Liver (tissue), 9 donors: ENCODE results near the gene HIC2. TPM values are rescaled to one million over a fixed set of nuclear protein-coding genes. Genes with fewer than 3 reads are reported as not detected.
"Not testable (repeated sequence)": the region's sequence is repeated elsewhere in the genome, so short reads cannot be mapped to it uniquely, and the experiment has no call there.

Experiments used
- DNase-seq: peaks from one replicate; pipeline ENCODE4 v3.0.0-alpha.2; 2017; ENCODE audit warnings: low spot score
- H3K27ac ChIP-seq, 2 donors: one replicate each; pipeline ENCODE4 v1.7.0; 2013; ENCODE audit warnings: inconsistent platforms in 2 of 2, low read length in 2 of 2, control low read depth in 1 of 2, low read depth in 1 of 2, mild to moderate bottlenecking in 1 of 2
- H3K27me3 ChIP-seq, 4 donors: one replicate each; pipeline versions ENCODE4 v1.6.1 to v1.7.0; 2013; ENCODE audit warnings: low read length in 3 of 4, inconsistent platforms in 1 of 4, mild to moderate bottlenecking in 1 of 4, moderate library complexity in 1 of 4; ENCODE audit not compliant: control insufficient read depth in 4 of 4, insufficient read depth in 4 of 4
- H3K36me3 ChIP-seq, 4 donors: one replicate each; pipeline versions ENCODE4 v1.6.1 to v1.7.0; 2013; ENCODE audit warnings: low read length in 3 of 4, mild to moderate bottlenecking in 3 of 4, low read depth in 1 of 4, moderate library complexity in 1 of 4; ENCODE audit not compliant: control insufficient read depth in 4 of 4, insufficient read depth in 3 of 4
- H3K4me1 ChIP-seq, 4 donors: one replicate each; pipeline versions ENCODE4 v1.6.1 to v1.7.0; 2013; ENCODE audit warnings: low read length in 3 of 4, mild to moderate bottlenecking in 3 of 4, moderate library complexity in 1 of 4; ENCODE audit not compliant: control insufficient read depth in 4 of 4, insufficient read depth in 4 of 4
- H3K4me3 ChIP-seq, 3 donors: one replicate each; pipeline versions ENCODE4 v1.6.1 to v1.7.0; 2013; ENCODE audit warnings: low read length in 3 of 3, control low read depth in 1 of 3, low read depth in 1 of 3, mild to moderate bottlenecking in 1 of 3
- H3K9ac ChIP-seq, 2 donors: one replicate each; pipeline ENCODE4 v1.7.0; 2013; ENCODE audit warnings: low read length in 2 of 2, mild to moderate bottlenecking in 2 of 2, moderate library complexity in 2 of 2, control low read depth in 1 of 2, low read depth in 1 of 2
- H3K9me3 ChIP-seq, 4 donors: one replicate each; pipeline versions ENCODE4 v1.6.1 to v1.7.0; 2013; ENCODE audit warnings: low read length in 3 of 4; ENCODE audit not compliant: control insufficient read depth in 4 of 4
- ATF3 ChIP-seq: IDR thresholded peaks from 2 replicates; pipeline ENCODE4 v1.6.1; 2016; ENCODE audit warnings: antibody characterized with exemption
- CTCF ChIP-seq: fragments of 150-350 bp; IDR thresholded peaks from 2 replicates; pipeline ENCODE4 v1.5.1; 2017; ENCODE audit warnings: improper control_type of control experiment, low read depth, low read length; ENCODE audit not compliant: missing input control
- EGR1 ChIP-seq, 2 donors: IDR thresholded peaks; 2 replicates each; pipeline ENCODE4 v1.6.1; 2016 to 2018; ENCODE audit warnings: antibody characterized with exemption in 2 of 2, low read depth in 2 of 2
- FOXA1 ChIP-seq: IDR thresholded peaks from 2 replicates; pipeline ENCODE4 v1.6.1; 2016; ENCODE audit warnings: antibody characterized with exemption
- FOXA2 ChIP-seq: IDR thresholded peaks from 2 replicates; pipeline ENCODE4 v1.6.1; 2016; ENCODE audit warnings: antibody characterized with exemption
- HNF4G ChIP-seq: IDR thresholded peaks from 2 replicates; pipeline ENCODE4 v1.6.1; 2016; ENCODE audit warnings: antibody characterized with exemption
- NR2F2 ChIP-seq: IDR thresholded peaks from 2 replicates; pipeline ENCODE4 v1.6.1; 2016; ENCODE audit warnings: antibody characterized with exemption
- RAD21 ChIP-seq, 2 donors: IDR thresholded peaks; 2 replicates each; pipeline ENCODE4 v1.6.1; 2016; ENCODE audit warnings: antibody characterized with exemption in 2 of 2, mild to moderate bottlenecking in 2 of 2
- SP1 ChIP-seq: IDR thresholded peaks from 2 replicates; pipeline ENCODE4 v1.6.1; 2018; ENCODE audit warnings: antibody characterized with exemption, mild to moderate bottlenecking
- WGBS: extraction: QIAGEN DNeasy Blood & Tissue Kit; methylation state at CpG from one replicate; pipeline ENCODE4 v1.1.7; 2013; 5-methylcytosine and 5-hydroxymethylcytosine counted together
- polyA plus RNA-seq, 2 donors: library from polyadenylated mRNA; stranded (reverse) in 1 of 2; unstranded in 1 of 2; fragments of 200-250 nt in 1 of 2; fragments of >200 nt in 1 of 2; fragmentation: Nextera tagmentation in 1 of 2; extraction: Ambion mirVana in 1 of 2; gene quantifications; one replicate each; pipeline versions ENCODE4 v1.2.1 to v1.2.3, GENCODE V29; 2013 to 2015
- total RNA-seq, 2 donors: library from RNA; depleted of rRNA; stranded (reverse); fragments of >200 nt; gene quantifications; one replicate each; pipeline ENCODE4 v1.2.3, GENCODE V29; 2014
- TF ChIP-seq, protein P1 (sequence below): IDR thresholded peaks from 2 replicates; pipeline ENCODE4 v1.6.1; 2016; ENCODE audit warnings: antibody characterized with exemption, mild to moderate bottlenecking
- donor health status: healthy.
- donor health status: healthy.
- donor health status: healthy.
- donor health status: healthy.
- donor health status: healthy.

HIC2 gene
- total and polyA plus RNA-seq, 4 donors: 0.51 to 17.8 (median 2.0) TPM

GRCh38 chr22:21451545-21452520, 34.7 kb downstream of the HIC2 start:
- Histone ChIP-seq H3K9me3 (no peaks in the 10 kb centered on the region), H3K27me3 (no peaks in the 10 kb centered on the region), H3K27ac (no peak overlapping the region), H3K9ac (no peak overlapping the region), H3K4me1 (peaks cover 4 to 16% (median 13%) of the 10 kb centered on the region in 4 donors), H3K4me3 (no peak overlapping the region), H3K36me3 (peaks cover 0 to 1% (median under 1%) of the 10 kb centered on the region in 4 donors)
- TF ChIP-seq CTCF (no peak), NR2F2 (no peak), EGR1 (IDR thresholded peaks at IDR 0.05; ENCODE audit: low read depth in 2 of 2) (no peak), SP1 (no peak), ATF3 (no peak), FOXA2 (no peak), HNF4G (no peak), RAD21 (IDR thresholded peaks at IDR 0.05) (no peak), FOXA1 (no peak)
- TF ChIP-seq, protein P1, sequence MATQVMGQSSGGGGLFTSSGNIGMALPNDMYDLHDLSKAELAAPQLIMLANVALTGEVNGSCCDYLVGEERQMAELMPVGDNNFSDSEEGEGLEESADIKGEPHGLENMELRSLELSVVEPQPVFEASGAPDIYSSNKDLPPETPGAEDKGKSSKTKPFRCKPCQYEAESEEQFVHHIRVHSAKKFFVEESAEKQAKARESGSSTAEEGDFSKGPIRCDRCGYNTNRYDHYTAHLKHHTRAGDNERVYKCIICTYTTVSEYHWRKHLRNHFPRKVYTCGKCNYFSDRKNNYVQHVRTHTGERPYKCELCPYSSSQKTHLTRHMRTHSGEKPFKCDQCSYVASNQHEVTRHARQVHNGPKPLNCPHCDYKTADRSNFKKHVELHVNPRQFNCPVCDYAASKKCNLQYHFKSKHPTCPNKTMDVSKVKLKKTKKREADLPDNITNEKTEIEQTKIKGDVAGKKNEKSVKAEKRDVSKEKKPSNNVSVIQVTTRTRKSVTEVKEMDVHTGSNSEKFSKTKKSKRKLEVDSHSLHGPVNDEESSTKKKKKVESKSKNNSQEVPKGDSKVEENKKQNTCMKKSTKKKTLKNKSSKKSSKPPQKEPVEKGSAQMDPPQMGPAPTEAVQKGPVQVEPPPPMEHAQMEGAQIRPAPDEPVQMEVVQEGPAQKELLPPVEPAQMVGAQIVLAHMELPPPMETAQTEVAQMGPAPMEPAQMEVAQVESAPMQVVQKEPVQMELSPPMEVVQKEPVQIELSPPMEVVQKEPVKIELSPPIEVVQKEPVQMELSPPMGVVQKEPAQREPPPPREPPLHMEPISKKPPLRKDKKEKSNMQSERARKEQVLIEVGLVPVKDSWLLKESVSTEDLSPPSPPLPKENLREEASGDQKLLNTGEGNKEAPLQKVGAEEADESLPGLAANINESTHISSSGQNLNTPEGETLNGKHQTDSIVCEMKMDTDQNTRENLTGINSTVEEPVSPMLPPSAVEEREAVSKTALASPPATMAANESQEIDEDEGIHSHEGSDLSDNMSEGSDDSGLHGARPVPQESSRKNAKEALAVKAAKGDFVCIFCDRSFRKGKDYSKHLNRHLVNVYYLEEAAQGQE: no peak
- no peak for DNase-seq
- 91% methylated on average over 7 of the region's 7 CpGs for WGBS

GRCh38 chr22:21452666-21453065, 35.5 kb downstream of the HIC2 start:
- H3K27me3 ChIP-seq, H3K27ac ChIP-seq, H3K9me3 ChIP-seq, H3K9ac ChIP-seq, DNase-seq, H3K36me3 ChIP-seq, H3K4me3 ChIP-seq: not testable (repeated sequence)
- whole genome bisulfite sequencing: 97% methylated on average over 4 of the region's 4 CpGs
- H3K4me1 ChIP-seq: peaks cover 8 to 24% (median 22%) of the 10 kb centered on the region in 4 donors

DNA sequence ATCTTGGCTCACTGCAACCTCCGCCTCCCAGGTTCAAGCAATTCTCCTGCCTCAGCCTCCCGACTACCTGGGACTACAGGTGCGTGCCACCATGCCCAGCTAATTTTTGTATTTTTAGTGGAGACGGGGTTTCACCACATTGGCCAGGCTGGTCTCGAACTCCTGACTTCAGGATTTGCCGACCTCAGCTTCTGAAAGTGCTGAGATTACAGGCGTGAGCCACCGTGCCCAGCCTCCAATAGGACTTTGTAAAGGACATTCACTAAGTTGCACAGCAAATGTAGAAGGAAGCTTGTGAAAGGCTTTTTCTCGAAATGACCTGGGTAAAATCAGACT, 37.8 kb downstream of the HIC2 start:
- not testable (repeated sequence) for DNase-seq, H3K4me3 ChIP-seq, H3K27me3 ChIP-seq, H3K9ac ChIP-seq, H3K36me3 ChIP-seq, H3K9me3 ChIP-seq, H3K27ac ChIP-seq
- whole genome bisulfite sequencing: 94% methylated on average over 9 of the region's 9 CpGs
- peaks cover 12 to 24% (median 23%) of the 10 kb centered on the region in 4 donors for H3K4me1 ChIP-seq
